Skeletal muscle satellite cell (primary cell): ENCODE measurements around the gene C17orf113.
"Not testable (repeated sequence)": the region's sequence is repeated elsewhere in the genome, so short reads cannot be mapped to it uniquely, and the experiment has no call there.

Experiments used
- H3K27me3 ChIP-seq: 2 replicates; pipeline ENCODE4 v1.7.0; 2013; ENCODE audit warnings: low read length; ENCODE audit not compliant: control insufficient read depth, insufficient read depth
- H3K36me3 ChIP-seq: 2 replicates; pipeline ENCODE4 v1.7.0; 2013; ENCODE audit warnings: mild to moderate bottlenecking, control low read depth, low read length; ENCODE audit not compliant: insufficient read depth
- H3K4me1 ChIP-seq: 2 replicates; pipeline ENCODE4 v1.7.0; 2013; ENCODE audit warnings: low read length; ENCODE audit not compliant: control insufficient read depth, insufficient read depth
- H3K4me2 ChIP-seq: 2 replicates; pipeline ENCODE4 v1.7.0; 2013; ENCODE audit warnings: mild to moderate bottlenecking, low read length
- H3K4me3 ChIP-seq: 2 replicates; pipeline ENCODE4 v1.7.0; 2013; ENCODE audit warnings: low read length
- H3K9ac ChIP-seq: 2 replicates; pipeline ENCODE4 v1.7.0; 2013; ENCODE audit warnings: mild to moderate bottlenecking, low read depth, low read length, moderate library complexity
- H3K9me3 ChIP-seq: replicated peaks from 2 replicates; pipeline ENCODE4 v1.7.0; 2013; ENCODE audit warnings: mild to moderate bottlenecking, control low read depth, low read length

The C17orf113 gene

DNA sequence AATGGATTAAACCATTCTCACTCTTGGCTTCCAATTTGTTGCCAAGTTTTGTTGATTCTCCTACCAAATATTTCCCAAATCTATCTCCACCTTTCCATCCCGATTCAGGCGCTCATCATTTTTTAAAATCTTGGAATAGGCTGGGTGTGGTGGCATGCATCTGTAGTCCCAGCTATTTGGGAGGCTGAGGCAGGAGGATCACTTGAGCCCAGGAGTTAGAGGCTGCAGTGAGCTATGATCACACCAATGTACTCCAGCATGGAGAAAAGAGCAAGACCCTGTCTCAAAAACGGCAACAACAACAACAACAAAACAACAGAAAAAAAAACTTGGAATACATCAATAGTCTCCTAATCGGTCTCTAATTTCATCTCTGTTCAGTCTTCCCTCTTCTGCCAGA is 31.4 kb downstream of the C17orf113 start:
- Histone ChIP-seq H3K9ac (no peak overlapping the region), H3K4me2 (no peak overlapping the region), H3K9me3 (no peaks in the 10 kb centered on the region), H3K27me3 (no peaks in the 10 kb centered on the region), H3K4me3 (no peak overlapping the region), H3K4me1 (peaks cover 26% of the 10 kb centered on the region), H3K36me3 (peaks cover 21% of the 10 kb centered on the region)

DNA sequence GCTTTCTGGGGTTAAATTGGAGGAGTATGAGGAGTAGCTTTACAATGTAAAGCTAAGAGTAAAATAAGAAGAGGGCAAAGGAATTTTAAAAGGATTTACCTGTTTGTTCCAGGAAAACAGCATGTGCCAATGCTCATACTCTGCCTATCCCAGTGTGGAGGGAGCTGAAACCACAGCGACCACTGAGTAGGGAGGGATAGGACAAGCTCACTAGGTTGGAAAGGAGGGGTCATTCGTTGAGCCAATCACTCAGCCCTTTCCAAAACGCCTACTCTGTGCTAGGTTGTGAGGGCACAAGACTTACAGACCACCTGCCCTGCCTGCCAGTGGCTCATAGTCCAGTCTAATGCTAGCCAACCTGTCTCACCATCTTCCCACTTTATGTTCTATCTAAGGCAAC is 32.1 kb downstream of the C17orf113 start:
- H3K4me2 ChIP-seq = peak overlapping the region; percentile 82
- H3K4me1 ChIP-seq = peaks cover 27% of the 10 kb centered on the region
- H3K4me3 ChIP-seq = peak overlapping the region; percentile 90

GRCh38 chr17:42017866-42018200 is 32.6 kb downstream of the C17orf113 start:
- H3K36me3 ChIP-seq = peaks cover 10% of the 10 kb centered on the region
- H3K4me1 ChIP-seq = peaks cover 28% of the 10 kb centered on the region
- peak overlapping the region; percentile 82 for H3K4me2 ChIP-seq
- peak overlapping the region; percentile 90 for H3K4me3 ChIP-seq
- peak overlapping the region; percentile 99 for H3K9ac ChIP-seq
- no peaks in the 10 kb centered on the region for H3K9me3 ChIP-seq
- no peaks in the 10 kb centered on the region for H3K27me3 ChIP-seq

More for the DNA sequence above, 32.1 kb downstream of the C17orf113 start:
- peaks cover 14% of the 10 kb centered on the region for H3K36me3 ChIP-seq
- no peaks in the 10 kb centered on the region for H3K27me3 ChIP-seq
- no peaks in the 10 kb centered on the region for H3K9me3 ChIP-seq
- H3K9ac ChIP-seq = peak overlapping the region; percentile 99

DNA sequence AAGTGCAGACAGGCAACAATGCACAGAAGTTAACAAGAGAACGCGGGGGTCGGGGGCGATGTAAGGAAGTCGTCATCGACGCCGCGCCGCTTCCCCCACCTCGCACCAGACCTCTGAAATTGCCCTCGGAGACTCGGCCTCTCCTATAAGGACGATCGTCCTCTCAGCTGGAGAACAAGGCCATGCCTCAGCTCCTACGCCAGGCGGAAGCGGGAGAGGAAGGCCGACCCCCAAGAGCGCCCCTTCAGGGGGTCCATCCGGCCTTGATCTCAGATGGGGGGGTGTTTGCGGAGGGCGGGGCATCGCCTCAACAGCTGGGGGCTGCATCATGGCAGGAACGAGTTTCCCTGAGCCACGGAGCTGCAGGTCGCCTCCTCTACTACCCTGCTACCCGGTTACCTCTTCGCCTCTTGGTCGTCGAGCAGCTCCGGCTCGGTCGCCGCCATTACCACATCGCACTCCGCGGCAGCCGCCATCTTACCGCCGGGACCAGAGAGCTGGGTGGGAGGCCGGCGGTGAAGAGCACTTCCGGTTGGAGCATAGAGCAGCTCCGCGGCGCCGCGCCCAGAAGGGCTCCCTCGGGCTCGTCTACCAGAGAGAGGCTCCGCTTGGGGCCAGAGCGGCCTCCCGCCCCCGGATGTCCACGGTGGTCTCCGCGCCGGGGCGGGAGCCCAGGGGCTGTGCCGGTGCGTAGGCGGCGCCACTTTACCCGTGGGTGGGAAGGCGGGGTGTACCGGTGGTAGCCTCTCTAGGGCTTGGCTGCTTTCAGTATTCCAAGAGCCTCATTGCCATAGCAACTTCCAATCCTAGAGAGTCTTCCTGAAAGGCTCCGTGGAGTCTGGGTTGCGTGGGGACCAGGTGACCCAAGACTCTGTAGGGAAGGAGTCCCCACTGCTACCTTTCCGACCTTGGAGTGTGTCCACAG is 33.2 kb downstream of the C17orf113 start, which contains the start of gene DNAJC7:
Gene DNAJC7 (minus strand): TSS at position 499 of the 925 bp plus-strand sequence. CDS start 23 bp downstream, at position 476.
- peak within 1 kb of the TSS; percentile 82 for H3K4me2 ChIP-seq
- H3K4me1 ChIP-seq = peaks cover 28% of the 10 kb centered on the region
- H3K4me3 ChIP-seq = peak within 1 kb of the TSS; percentile 90
- peak within 1 kb of the TSS; percentile 99 for H3K9ac ChIP-seq
- no peaks in the 10 kb centered on the region for H3K27me3 ChIP-seq
- H3K9me3 ChIP-seq = no peaks in the 10 kb centered on the region
- peaks cover 4% of the 10 kb centered on the region for H3K36me3 ChIP-seq

DNA sequence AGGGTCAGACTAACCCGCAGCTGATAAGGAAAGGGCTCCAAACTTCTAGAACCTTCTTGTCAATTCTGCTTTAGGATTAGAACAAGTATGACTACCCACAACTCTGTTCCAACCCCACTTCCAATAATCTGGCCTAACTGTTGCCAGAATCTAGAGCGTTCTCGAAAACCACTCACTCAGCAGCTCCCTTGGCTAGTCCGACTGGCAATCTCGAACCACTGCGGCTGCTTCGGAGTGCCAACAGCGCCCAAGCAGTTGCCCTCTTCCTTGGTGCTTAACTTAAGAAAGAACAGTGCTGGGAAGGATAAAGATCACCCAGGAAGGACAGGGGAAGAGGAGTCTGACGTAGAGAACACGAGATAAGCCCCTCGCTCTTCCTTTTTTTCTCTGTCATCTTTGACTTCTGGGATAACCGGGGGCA is 34.0 kb downstream of the C17orf113 start:
- Histone ChIP-seq H3K9me3 (no peaks in the 10 kb centered on the region), H3K4me2 (peak overlapping the region; percentile 82), H3K9ac (peak overlapping the region; percentile 99), H3K36me3 (peaks cover 10% of the 10 kb centered on the region), H3K4me3 (peak overlapping the region; percentile 90), H3K4me1 (peaks cover 31% of the 10 kb centered on the region), H3K27me3 (no peaks in the 10 kb centered on the region)

DNA sequence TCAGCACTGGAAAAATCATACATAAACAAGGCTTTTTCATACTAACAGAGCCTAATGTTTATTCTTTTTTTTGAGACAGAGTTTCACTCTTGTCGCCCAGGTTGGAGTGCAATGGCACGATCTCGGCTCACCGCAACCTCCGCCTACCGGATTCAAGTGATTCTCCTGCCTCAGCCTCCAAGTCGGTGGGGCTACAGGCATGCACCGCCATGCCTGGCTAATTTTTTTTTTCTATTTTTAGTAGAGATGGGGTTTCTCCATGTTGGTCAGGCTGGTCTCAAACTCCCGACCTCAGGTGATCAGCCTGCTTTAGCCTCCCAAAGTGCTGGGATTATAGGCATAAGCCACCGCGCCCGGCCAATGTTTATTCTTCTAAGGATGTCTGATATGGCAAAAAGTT is 36.7 kb downstream of the C17orf113 start:
- H3K4me2 ChIP-seq = peak overlapping the region; percentile 26
- not testable (repeated sequence) for H3K9me3 ChIP-seq, H3K4me3 ChIP-seq, H3K9ac ChIP-seq, H3K27me3 ChIP-seq
- H3K4me1 ChIP-seq = peaks cover 44% of the 10 kb centered on the region
- H3K36me3 ChIP-seq = peaks cover 15% of the 10 kb centered on the region

DNA sequence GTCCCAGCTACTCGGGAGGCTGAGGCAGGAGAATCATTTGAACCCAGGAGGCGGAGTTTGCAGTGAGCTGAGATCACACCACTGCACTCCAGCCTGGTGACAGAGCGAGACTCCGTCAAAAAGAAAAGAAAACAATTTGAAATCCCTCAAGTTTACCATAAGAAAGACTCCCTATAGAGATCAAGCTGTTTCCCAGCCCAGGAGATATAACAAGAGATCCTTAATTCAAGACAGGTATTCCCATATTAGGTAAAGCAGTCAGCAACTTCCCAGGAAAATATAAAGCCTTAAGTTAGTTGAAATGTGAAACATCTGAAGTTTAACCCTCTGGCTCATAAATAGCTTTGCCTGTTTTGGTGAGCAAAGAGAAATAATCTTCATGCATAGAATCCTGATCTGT is 38.0 kb downstream of the C17orf113 start:
- Histone ChIP-seq H3K4me1 (peaks cover 37% of the 10 kb centered on the region), H3K36me3 (peaks cover 16% of the 10 kb centered on the region)
- H3K9ac ChIP-seq, H3K4me3 ChIP-seq, H3K27me3 ChIP-seq, H3K9me3 ChIP-seq, H3K4me2 ChIP-seq: not testable (repeated sequence)

DNA sequence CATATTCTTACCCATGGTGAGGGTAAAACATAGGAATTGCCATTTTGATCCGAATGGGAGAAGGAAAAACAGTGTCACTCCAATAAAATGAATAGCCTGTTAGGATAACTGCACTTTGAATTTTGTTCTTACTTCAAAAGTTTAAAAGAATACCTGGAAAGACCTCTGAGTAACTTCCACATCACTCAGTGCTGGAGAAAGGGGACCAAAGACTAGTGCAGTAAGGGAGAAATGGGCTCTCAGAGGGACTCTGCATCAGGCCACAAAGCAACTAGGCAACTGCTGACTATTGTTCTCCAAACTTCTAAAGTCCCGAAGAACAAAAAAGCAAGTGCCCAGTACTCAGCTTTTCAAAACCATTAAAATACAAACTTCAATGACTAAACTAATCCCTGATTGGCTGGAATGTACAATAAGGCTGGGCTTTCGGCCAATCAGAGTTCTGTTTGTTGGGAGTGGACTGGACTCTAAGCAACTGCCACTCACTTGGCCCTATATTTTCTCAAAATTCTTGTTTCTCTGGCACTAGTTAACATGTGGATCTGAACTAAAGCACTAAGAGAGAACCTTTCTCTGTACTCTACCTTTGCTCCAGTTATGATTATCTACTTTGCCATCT is 39.4 kb downstream of the C17orf113 start:
- Histone ChIP-seq H3K9me3 (no peaks in the 10 kb centered on the region), H3K36me3 (peaks cover 16% of the 10 kb centered on the region), H3K4me1 (peaks cover 41% of the 10 kb centered on the region), H3K4me2 (peak overlapping the region; percentile 69), H3K9ac (no peak overlapping the region), H3K27me3 (no peaks in the 10 kb centered on the region), H3K4me3 (peak overlapping the region; percentile 18)

GRCh38 chr17:42010266-42010680 is 40.1 kb downstream of the C17orf113 start:
- Histone ChIP-seq H3K4me2 (peak overlapping the region; percentile 69), H3K36me3 (peaks cover 15% of the 10 kb centered on the region), H3K4me1 (peaks cover 37% of the 10 kb centered on the region), H3K4me3 (peak overlapping the region; percentile 18)
- not testable (repeated sequence) for H3K27me3 ChIP-seq, H3K9me3 ChIP-seq, H3K9ac ChIP-seq

DNA sequence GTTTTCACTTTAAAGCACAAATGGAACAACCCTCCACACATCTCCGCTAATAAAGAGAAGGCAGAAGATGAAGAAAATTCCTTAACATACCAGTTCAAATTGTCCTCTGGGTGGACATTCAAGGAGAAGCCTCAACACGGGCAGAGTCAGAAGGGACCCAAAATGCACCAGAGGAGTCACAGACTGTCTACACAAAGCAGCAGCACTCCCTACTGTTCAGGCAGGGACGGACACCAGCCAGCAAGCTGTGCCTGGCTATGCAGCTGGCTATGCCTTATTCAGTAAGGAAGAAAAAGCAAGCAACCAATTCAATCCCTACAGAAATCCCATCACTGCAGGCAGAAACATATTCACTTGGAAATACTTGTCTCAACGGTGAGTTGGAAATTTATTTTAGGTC is 41.2 kb downstream of the C17orf113 start:
- Histone ChIP-seq H3K27me3 (no peaks in the 10 kb centered on the region), H3K4me1 (peaks cover 37% of the 10 kb centered on the region), H3K9ac (no peak overlapping the region), H3K4me3 (no peak overlapping the region), H3K36me3 (peaks cover 13% of the 10 kb centered on the region), H3K4me2 (no peak overlapping the region), H3K9me3 (no peaks in the 10 kb centered on the region)

DNA sequence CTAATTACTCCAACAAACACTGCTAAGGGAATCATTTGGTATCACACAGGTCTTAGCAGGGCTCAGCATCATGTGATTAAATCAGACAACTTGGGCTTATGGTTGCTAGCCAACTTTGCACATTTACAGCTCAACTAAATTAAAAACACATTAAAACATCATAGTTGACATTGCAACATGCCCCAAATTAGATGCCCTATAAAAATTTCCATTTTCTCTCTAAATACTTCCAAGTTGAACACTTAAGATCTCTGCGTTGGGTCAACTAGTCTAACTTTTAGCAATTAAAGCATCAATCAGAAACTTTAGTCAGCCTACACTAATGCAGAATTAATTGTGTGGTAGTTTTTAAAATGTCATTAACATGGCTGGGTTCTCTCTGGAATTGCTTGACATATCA is 45.2 kb downstream of the C17orf113 start:
- H3K27me3 ChIP-seq = no peaks in the 10 kb centered on the region
- H3K9ac ChIP-seq = no peak overlapping the region
- H3K36me3 ChIP-seq = peaks cover 36% of the 10 kb centered on the region
- H3K4me1 ChIP-seq = peaks cover 36% of the 10 kb centered on the region
- no peaks in the 10 kb centered on the region for H3K9me3 ChIP-seq
- H3K4me3 ChIP-seq = no peak overlapping the region
- no peak overlapping the region for H3K4me2 ChIP-seq
